Epithelial cell of proximal tubule (primary cell): ENCODE results near the gene MAST2. TPM values are rescaled to one million over a fixed set of nuclear protein-coding genes. Genes with fewer than 3 reads are reported as not detected.
A peak's percentile ranks its signal among the peaks of the same experiment; 100 is the strongest.
"Not testable (repeated sequence)": the region's sequence is repeated elsewhere in the genome, so short reads cannot be mapped to it uniquely, and the experiment has no call there.

Source experiments
- DNase-seq: peaks from one replicate; pipeline ENCODE4 v3.0.0-alpha.2; 2011; ENCODE audit warnings: low read depth
- H3K4me3 ChIP-seq: 2 replicates; pipeline ENCODE4 v1.5.1; 2011; ENCODE audit warnings: low read depth, mild to moderate bottlenecking, low read length
- total RNA-seq: library from RNA; depleted of rRNA; stranded (reverse); fragments of >200 nt; gene quantifications from 2 replicates; pipeline ENCODE4 v1.2.3, GENCODE V29; 2015
- TF ChIP-seq, protein P1 (sequence below): conservative IDR thresholded peaks from 2 replicates; pipeline ENCODE4 v1.5.1; 2012; ENCODE audit warnings: low read depth, mild to moderate bottlenecking, low read length

The MAST2 gene
- total RNA-seq, 1 donor from 2014 or later: 30.3 TPM

DNA sequence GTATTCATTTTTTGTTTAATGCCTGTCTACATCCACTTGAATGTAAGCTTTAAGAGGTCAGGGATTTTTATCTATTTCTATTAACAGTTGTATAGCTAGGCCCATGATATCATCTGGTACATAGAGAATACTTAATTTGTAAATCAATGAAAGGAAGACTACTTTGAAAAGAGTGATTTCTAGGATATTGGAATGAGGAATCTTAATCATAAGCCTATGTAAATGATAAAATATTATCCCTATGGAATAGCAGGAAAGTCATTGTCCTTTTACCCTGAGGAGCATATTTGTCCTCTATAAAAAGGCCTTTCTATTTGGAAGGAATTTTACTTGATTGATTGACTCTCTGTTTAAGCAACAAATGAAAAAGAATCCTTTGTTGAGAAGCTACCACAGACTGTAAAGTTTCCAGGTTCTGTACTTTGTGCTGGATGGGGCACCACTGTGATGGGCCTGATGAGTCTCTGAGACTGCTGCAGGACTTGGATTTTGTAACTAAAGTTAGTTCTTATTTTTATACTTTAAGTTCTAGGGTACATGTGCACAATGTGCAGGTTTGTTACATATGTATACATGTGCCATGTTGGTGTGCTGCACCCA is 53.8 kb downstream of the MAST2 start:
- DNase-seq: no peak
- TF ChIP-seq, protein P1, sequence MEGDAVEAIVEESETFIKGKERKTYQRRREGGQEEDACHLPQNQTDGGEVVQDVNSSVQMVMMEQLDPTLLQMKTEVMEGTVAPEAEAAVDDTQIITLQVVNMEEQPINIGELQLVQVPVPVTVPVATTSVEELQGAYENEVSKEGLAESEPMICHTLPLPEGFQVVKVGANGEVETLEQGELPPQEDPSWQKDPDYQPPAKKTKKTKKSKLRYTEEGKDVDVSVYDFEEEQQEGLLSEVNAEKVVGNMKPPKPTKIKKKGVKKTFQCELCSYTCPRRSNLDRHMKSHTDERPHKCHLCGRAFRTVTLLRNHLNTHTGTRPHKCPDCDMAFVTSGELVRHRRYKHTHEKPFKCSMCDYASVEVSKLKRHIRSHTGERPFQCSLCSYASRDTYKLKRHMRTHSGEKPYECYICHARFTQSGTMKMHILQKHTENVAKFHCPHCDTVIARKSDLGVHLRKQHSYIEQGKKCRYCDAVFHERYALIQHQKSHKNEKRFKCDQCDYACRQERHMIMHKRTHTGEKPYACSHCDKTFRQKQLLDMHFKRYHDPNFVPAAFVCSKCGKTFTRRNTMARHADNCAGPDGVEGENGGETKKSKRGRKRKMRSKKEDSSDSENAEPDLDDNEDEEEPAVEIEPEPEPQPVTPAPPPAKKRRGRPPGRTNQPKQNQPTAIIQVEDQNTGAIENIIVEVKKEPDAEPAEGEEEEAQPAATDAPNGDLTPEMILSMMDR: no peak
- H3K4me3 ChIP-seq: no peak overlapping the region

GRCh38 chr1:45857755-45858492 is 54.5 kb downstream of the MAST2 start:
- not testable (repeated sequence) for DNase-seq, H3K4me3 ChIP-seq

- no peak for DNase-seq
- TF ChIP-seq, protein P1: no peak
- H3K4me3 ChIP-seq: no peak overlapping the region
These were observed 55.8 kb downstream of the MAST2 start for GRCh38 chr1:45859221-45859620.

GRCh38 chr1:45862008-45862407 is 58.6 kb downstream of the MAST2 start:
- no peak overlapping the region for H3K4me3 ChIP-seq
- DNase-seq: no peak
- TF ChIP-seq, protein P1: no peak

DNA sequence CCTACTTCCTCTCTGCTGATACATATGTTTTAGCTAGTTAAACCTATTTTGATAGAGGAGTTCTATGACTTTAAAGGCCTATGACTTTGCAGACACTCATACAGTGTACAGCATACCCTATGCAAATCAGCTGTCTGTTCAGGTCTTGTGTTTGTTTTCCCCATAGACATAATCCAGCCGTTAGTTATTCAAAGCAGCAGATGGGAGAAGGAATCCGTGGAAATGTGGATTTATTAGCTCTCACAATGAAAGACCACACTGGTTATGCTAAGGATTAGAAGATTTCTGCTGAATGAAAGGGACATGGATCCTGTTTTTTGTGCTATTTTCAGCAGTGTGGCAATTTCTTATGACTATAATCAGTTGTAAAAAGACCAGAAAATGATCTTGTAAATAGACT is 59.8 kb downstream of the MAST2 start:
- TF ChIP-seq, protein P1: no peak

DNA sequence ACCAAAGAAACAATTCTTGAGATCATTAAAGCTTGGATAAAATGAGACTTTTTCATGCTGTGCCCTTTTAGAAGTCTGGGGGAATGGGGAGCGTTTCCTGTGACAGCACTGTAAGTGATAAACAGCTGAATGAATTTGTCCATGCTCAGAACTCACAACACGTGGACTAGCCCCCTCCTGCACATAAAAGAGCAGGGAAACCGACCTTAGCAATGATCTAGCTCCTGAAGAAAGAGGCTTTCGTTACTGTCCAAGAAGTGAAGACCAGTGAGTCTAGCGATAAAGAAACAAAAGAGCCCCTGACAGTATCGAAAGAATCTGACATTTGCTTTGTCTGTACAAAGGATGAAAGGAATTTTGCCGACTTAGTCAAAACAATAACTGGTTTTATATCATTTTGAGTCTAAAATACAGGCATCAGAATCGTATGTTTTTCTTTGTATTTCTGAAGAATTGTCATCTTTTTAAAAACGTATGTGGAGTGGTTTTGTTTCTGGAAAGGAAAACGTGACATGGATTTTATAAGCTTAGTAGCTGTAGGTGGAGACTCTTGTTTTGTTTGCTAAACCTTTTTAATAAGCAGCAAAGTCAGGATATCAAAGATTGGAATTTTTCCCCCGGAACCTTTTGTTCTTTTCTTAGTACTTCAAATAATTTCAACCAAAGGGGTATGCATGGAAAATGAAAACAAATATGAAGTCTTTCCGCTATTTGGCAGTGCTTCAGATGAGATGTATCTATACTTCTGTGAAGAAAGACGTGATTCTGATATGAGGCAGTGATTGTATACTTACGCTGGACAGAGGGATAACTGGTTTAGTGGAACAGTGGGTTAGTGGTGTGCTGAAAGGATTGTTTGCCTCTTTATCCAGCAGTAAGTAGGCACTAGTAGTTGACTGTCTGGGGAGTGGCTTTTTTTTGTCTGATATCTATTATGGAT is 61.0 kb downstream of the MAST2 start:
- peak overlapping the region; percentile 5 for H3K4me3 ChIP-seq
- DNase-seq: no peak
- TF ChIP-seq, protein P1: no peak

More for the DNA sequence above, 59.8 kb downstream of the MAST2 start:
- no peak overlapping the region for H3K4me3 ChIP-seq
- no peak for DNase-seq

- TF ChIP-seq, protein P1: no peak
- no peak overlapping the region for H3K4me3 ChIP-seq
- DNase-seq: no peak
These were observed 64.4 kb downstream of the MAST2 start for GRCh38 chr1:45867697-45868348.
